Stimulated activated CD8-positive, alpha-beta memory T cell treated with anti-CD3 and anti-CD28 coated beads, Interleukin-15, amount 100 ng/mL, for 48 hours (primary cell): Measurements from ENCODE around the gene URB1.
"Not testable (repeated sequence)": the region's sequence is repeated elsewhere in the genome, so short reads cannot be mapped to it uniquely, and the experiment has no call there.

Experiments used
- DNase-seq, 2 donors: peaks; one replicate each; pipeline ENCODE4 v3.0.0-alpha.2; 2020; ENCODE audit warnings: low read depth in 2 of 2

Gene URB1, protein sequence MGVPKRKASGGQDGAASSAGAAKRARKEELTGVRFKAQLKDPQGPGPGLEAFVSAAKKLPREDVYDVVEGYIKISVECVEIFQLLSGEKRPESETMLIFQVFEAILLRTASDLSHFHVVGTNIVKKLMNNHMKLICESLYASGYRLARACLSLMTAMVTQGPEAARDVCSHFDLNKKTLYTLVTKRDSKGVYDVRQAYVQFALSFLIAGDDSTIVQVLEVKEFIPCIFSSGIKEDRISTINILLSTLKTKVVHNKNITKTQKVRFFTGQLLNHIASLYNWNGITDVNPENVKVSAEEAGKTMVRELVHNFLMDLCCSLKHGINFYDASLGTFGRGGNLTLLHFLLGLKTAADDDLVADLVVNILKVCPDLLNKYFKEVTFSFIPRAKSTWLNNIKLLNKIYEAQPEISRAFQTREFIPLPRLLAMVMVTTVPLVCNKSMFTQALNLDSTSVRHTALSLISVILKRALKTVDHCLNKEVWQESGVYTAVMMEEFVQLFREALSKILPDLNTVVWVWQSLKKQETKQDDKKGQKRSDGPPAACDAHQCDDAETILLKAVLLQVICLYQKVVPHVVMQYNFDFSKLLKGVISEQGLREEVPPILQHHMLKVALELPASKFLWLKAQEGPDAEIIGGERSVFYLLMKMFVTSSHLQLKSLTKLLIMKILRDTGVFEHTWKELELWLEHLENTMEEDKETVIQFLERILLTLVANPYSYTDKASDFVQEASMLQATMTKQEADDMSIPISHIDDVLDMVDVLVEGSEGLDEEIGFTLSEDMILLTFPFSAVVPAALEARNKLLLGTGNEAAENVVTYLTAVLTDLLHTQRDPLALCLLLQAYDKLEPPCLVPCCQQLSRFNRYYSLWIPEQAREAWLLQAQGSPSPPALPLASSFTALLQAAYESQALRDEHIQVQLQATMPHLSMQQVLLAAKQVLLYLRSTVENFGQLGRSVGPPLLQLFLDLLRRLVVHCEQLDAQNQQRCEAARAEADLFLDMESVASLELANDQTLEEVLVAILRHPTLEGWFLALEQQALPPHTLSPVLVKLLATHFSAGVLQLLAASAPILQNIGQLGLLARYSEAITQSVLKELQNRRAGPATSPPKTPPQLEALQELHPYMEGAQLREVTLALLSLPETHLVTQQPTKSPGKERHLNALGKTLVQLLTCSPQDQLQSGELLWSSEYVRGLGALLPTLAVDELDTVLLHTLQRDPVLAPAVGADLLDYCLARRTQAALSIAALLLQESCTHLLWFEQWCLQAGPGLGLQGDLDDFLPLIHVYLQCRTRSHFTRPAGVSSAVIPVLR (N-terminal part only)

DNA sequence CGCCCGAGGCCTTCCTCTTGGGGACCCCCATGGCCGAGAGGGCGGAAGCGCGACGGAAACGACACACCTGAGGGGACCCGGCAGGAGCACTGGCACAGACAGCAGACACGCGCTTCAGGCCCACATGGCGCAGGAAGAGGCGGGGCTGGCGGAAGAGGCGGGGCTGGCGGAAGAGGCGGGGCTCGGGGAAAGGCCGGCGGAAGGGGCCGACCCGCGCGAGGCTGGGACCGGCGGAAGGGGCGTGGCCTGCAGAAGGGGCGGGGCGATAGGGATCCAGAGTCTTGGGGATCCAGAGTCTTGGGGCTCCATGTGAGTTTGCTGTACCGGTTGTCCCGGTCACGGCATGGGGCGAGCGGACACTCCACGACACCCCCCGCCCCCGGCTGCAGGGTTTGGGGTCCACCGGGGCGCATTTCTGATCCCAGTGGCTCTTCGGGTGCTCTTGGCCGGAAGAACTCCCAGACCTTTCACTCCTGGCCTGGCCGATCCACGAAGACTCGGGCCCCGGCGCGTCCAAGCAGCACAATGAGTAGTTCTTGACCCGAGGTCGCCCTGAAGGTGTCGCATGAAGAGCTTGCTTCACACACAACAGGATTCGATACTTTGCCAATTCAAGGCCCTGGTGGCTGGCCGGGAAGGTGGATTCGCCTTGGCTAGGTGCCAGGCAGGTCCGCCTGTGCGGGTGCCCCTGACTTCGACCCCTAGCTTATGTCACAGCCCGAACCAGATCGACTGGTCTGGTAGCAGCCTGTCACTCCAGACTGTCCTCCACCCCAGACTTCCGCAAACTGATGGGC is at the start of gene URB1:
Gene URB1 (minus strand): TSS at position 133 of the 797 bp plus-strand sequence. CDS start 102 bp downstream, at position 31.
- peak; percentile 92 to 93 for DNase-seq

GRCh38 chr21:32437729-32438128 is 44.9 kb upstream of the URB1 start:
- DNase-seq: no peak

DNA sequence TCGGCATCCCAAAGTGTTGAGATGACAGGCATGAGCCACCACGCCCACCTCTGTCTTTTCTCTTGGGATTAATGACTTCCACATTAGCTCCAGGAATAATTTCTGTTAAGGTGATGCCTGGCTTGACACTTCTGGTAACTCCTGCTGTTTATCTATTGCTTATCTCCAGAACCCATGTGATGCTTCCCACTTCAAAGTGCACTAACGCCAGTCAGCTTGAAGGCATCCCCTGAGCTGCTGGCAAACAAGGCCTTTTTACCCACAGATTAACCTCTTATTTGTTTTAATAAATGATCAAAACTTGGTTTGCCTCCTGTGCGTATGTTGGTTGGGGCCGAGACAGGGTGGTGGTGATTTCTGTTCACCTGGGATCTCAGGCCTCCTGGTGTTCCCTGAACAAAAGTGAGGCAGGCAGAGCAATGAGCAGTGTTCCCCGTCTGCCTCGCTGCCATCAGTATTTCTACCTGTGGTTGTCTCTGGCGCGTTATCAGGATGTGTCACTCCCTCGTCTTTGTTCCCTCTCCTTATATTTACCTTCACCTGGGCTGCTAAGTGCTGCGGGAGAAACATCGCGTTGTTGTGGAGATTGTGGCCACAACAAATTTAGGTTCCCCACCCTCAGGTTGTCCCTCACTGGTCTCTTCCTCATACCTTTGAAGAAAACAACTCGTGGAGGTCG is 40.3 kb upstream of the URB1 start:
- DNase-seq: not testable (repeated sequence)

- no peak for DNase-seq
These were observed 35.3 kb upstream of the URB1 start for GRCh38 chr21:32427958-32428623.

GRCh38 chr21:32426592-32427051 is 33.8 kb upstream of the URB1 start:
- DNase-seq: no peak

DNA sequence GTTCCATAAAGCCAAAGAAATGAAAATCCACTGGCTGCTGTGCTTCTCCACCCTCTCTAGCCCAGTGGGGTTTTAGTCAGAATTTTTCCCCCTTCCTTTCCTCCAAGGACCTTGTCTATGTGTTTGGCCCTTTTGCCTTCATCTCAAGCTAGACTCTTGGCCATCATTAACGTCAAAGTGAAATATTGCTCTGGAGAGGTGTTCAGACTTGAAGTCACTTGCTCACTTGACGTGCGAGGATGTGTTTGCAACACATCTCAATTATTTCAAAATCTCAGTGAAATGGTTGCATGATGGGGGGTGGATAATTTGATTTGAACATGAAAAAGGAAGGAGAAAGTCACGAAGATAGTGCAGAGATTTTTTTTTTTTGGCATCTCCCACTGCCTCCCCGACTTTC is 33.3 kb upstream of the URB1 start:
- no peak for DNase-seq

- no peak for DNase-seq
These were observed 32.8 kb upstream of the URB1 start for GRCh38 chr21:32425628-32426027.

- no peak for DNase-seq
These were observed 31.9 kb upstream of the URB1 start for GRCh38 chr21:32424674-32425073.

DNA sequence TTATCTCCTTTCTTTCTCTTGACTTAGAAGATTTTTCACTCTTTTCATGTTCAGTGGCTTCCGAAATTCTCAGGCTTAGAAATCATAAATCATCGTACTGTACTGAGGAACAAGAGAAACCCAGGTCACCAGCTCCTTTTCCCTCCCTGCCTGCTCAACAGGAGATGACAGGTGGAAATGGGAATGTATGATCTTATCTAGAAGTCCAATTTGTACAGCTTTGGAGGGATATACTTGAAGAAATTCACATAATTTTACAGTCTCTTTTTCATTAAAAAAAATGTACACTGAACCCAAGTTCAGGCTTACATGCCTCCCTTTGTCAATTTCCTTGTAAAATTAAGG is 31.4 kb upstream of the URB1 start:
- DNase-seq: no peak

- DNase-seq: no peak
These were observed 30.7 kb upstream of the URB1 start for GRCh38 chr21:32423320-32424190.

GRCh38 chr21:32422064-32422463 is 29.3 kb upstream of the URB1 start:
- no peak for DNase-seq

DNA sequence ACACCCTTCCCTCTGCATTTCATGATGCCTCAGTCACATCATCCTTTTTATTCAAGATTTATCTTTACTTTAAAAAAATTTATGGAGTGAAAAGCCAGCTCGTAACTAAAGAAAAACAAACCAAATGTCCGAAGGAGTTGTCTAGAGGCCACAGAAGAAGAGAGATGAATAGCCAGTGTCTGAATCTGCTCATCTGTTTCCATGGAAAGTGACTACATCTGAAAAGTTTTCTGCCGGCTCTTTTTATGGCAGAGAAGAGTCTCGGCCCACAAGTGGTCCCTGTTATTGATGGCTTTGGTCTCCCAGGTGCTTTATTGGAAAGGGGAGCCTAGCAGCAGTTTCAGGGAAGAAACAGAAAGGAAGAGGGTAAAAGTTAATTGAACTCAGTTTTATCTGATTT is 25.3 kb upstream of the URB1 start:
- no peak for DNase-seq

DNA sequence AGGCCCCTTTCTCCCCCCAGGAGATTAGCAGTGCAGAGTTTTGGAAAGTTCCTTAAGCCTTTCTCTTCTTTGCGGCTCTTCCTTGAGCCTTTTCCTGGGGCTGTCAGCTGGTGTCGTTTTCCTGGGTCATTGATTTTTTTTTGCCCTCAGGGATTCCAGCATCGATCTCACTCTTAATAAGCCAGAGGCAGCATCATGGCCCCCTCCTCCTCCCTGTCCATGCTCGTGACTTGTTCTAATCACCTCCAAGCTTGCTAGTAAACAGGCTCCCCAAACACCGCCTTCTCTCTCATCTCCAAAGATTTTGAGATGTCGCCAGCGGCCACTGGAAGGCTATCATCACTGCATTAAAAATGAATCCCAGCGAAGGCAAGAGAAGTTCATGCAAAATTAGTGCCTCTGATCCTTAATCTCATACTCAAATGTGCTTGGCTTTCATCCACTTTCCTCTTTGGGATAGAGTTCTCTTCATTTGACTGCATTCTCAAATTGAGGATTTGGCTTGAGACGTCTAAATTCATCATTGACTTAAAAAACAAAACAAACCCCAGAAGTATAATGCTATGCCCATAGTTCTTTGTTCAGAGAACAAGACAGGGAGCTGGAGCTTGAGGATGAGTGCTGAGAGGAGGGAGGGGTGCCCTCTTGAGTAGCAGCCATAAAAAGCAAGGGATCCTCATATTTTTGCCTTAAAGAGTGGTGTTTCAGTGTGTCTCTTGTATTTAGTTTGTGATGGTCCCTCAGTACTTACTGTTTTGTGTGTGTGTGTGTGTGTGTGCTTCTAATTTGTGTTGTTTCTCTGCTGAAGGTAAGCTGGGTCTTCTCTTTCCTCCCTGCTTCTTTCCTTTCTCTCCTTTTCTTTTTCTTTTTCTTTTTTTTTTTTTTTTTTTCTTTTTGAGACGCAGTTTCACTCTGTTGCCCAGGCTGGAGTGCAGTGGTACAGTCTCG is 22.9 kb upstream of the URB1 start:
- no peak for DNase-seq

- no peak for DNase-seq
These were observed 22.0 kb upstream of the URB1 start for GRCh38 chr21:32414579-32415358.

GRCh38 chr21:32413697-32414578 is 21.1 kb upstream of the URB1 start:
- DNase-seq: no peak

DNA sequence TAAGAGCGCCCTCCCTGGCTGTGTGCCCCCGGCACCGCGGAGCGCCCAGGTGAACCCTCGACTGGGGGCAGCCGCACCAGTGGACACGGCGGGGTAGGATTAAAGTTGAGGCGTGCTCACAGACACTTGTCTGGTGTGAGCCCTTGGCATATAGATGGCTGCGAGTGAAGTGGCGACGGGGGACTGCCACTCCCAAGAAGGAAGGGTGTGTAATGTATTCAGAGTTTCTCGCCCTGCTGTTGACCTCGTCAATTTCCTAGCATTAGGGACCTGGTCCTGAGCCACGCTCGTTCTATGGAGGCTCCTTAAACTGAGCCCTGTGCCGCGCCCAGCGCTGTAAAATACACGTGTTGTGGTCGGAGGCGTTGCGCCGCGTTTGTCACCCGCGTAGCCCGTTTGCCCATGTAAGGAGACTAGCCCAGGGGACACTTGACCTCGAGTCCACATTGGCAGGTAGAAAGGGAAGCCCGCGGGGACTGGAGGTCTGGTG is 20.2 kb upstream of the URB1 start:
- no peak for DNase-seq
